NB4 (cell line): ENCODE results near the gene ASB4.
"Not testable (repeated sequence)": the region's sequence is repeated elsewhere in the genome, so short reads cannot be mapped to it uniquely, and the experiment has no call there.

Experiments
- DNase-seq: peaks from one replicate; pipeline ENCODE4 v3.0.0; 2010; ENCODE audit warnings: low read depth
- H3K4me3 ChIP-seq: one replicate; pipeline ENCODE4 v1.5.1; 2011; ENCODE audit warnings: mild to moderate bottlenecking, low read depth, low read length, moderate library complexity
- CTCF ChIP-seq: IDR thresholded peaks from one replicate; pipeline ENCODE4 v1.5.1; 2012; ENCODE audit warnings: low read depth, low read length
- MAX ChIP-seq: IDR thresholded peaks from 2 replicates; pipeline ENCODE4 v1.6.1; 2011; ENCODE audit warnings: low read depth, low read length
- MYC ChIP-seq: IDR thresholded peaks from 2 replicates; pipeline ENCODE4 v1.6.1; 2011; ENCODE audit warnings: low read depth, low read length
- POLR2A ChIP-seq: IDR thresholded peaks from 2 replicates; pipeline ENCODE4 v1.6.1; 2011; ENCODE audit warnings: mild to moderate bottlenecking; ENCODE audit not compliant: insufficient read length; ENCODE audit errors: extremely low read depth

ASB4 gene

GRCh38 chr7:95446618-95447017 is 39.1 kb upstream of the ASB4 start:
- no peak for DNase-seq
- H3K4me3 ChIP-seq, result no peak overlapping the region
- TF ChIP-seq MAX, result no peak
- TF ChIP-seq CTCF, result no peak
- TF ChIP-seq POLR2A, result no peak
- no peak for TF ChIP-seq MYC

GRCh38 chr7:95454438-95455045 is 31.2 kb upstream of the ASB4 start:
- no peak overlapping the region for H3K4me3 ChIP-seq
- peak; percentile 11 for DNase-seq
- TF ChIP-seq MYC (no peak), MAX (no peak), POLR2A (no peak), CTCF (no peak)

GRCh38 chr7:95457947-95458346 is 27.8 kb upstream of the ASB4 start:
- no peak for DNase-seq
- no peak overlapping the region for H3K4me3 ChIP-seq
- TF ChIP-seq CTCF (no peak), MYC (no peak), MAX (no peak), POLR2A (no peak)

GRCh38 chr7:95460653-95461052 is 25.1 kb upstream of the ASB4 start:
- DNase-seq, H3K4me3 ChIP-seq: not testable (repeated sequence)

- no peak for DNase-seq
- no peak for TF ChIP-seq CTCF
- no peak for TF ChIP-seq MYC
- no peak overlapping the region for H3K4me3 ChIP-seq
These were observed 17.7 kb upstream of the ASB4 start for GRCh38 chr7:95467912-95468607.

GRCh38 chr7:95469187-95469586 is 16.6 kb upstream of the ASB4 start:
- no peak for DNase-seq
- no peak for TF ChIP-seq MAX
- no peak for TF ChIP-seq CTCF
- TF ChIP-seq MYC, result no peak
- no peak for TF ChIP-seq POLR2A

More at GRCh38 chr7:95469187-95469586, 16.6 kb upstream of the ASB4 start:
- no peak overlapping the region for H3K4me3 ChIP-seq
